Gastrocnemius medialis (tissue), 4 donors: ENCODE measurements around the gene EFCAB10. TPM values are rescaled to one million over a fixed set of nuclear protein-coding genes. Genes with fewer than 3 reads are reported as not detected.

ENCODE experiments used
- ATAC-seq, 2 donors: fragments of 150-250 bp; one replicate each; pipeline ENCODE4 v1.9.1; 2016
- DNase-seq, 2 donors: peaks; one replicate each; pipeline ENCODE4 v3.0.0-alpha.2; 2019
- H3K27ac ChIP-seq, 4 donors: fragments of 200-600 bp; sonication (generic); 1 replicate in 1 of 4; 2 replicates in 3 of 4; pipeline ENCODE4 v1.5.1; 2016 to 2018; ENCODE audit warnings: mild to moderate bottlenecking in 2 of 4, moderate library complexity in 1 of 4
- H3K27me3 ChIP-seq, 3 donors: fragments of 200-600 bp; sonication (generic) in 2 of 3; 1 replicate in 1 of 3; 2 replicates in 2 of 3; pipeline versions ENCODE4 v1.5.1 to v1.6.0; 2016 to 2019; ENCODE audit warnings: mild to moderate bottlenecking in 1 of 3, moderate library complexity in 1 of 3
- H3K36me3 ChIP-seq, 2 donors: fragments of 200-600 bp; sonication (generic) in 1 of 2; one replicate each; pipeline ENCODE4 v1.5.1; 2017 to 2018
- H3K4me1 ChIP-seq, 2 donors: fragments of 200-600 bp; sonication (generic) in 1 of 2; one replicate each; pipeline ENCODE4 v1.5.1; 2016 to 2017; ENCODE audit warnings: mild to moderate bottlenecking in 2 of 2
- H3K4me3 ChIP-seq, 4 donors: fragments of 200-600 bp; sonication (generic) in 3 of 4; 1 replicate in 1 of 4; 2 replicates in 3 of 4; pipeline ENCODE4 v1.5.1; 2016 to 2019; ENCODE audit warnings: mild to moderate bottlenecking in 2 of 4
- H3K9me3 ChIP-seq, 3 donors: fragments of 200-600 bp; sonication (generic) in 2 of 3; 1 replicate in 1 of 3; 2 replicates in 2 of 3; pipeline ENCODE4 v1.5.1; 2016 to 2019
- POLR2A ChIP-seq, 2 donors: fragments of 450-650 bp; IDR thresholded peaks; one replicate each; pipeline ENCODE4 v1.6.1; 2017; ENCODE audit warnings: antibody characterized with exemption in 2 of 2, mild to moderate bottlenecking in 2 of 2, moderate library complexity in 2 of 2
- in situ Hi-C, 4 donors: fragments of 200-750 bp; cut with MboI; loops; one replicate each; pipeline versions ENCODE4 v1.15.0 to v1.8.0; 2017; ENCODE audit warnings: low sequenced_read_pairs in 4 of 4
- intact Hi-C: fragments of 100-400 bp; cut with DNase I; formaldehyde crosslinking; loops from one replicate; pipeline ENCODE4 v1.15.1; 2023; ENCODE audit warnings: low total_unique reads
- total RNA-seq, 4 donors: library from RNA; depleted of rRNA; stranded (reverse); fragments of >200 nt; gene quantifications; one replicate each; pipeline versions ENCODE4 v1.1.0 to v1.2.3, GENCODE V29; 2016
- TF ChIP-seq, protein P1 (sequence below), 5 experiments: fragments of 450-650 bp in 3 of 5; fragments of 200-600 bp in 2 of 5; sonication (generic) in 2 of 5; IDR thresholded peaks in 4 of 5; conservative IDR thresholded peaks in 1 of 5; 1 replicate in 4 of 5; 2 replicates in 1 of 5; pipeline ENCODE4 v1.5.1; 2016 to 2019; ENCODE audit warnings: antibody characterized with exemption in 5 of 5, mild to moderate bottlenecking in 3 of 5, moderate library complexity in 3 of 5

Gene EFCAB10
- total RNA-seq, 4 donors from 2014 or later: not detected

DNA sequence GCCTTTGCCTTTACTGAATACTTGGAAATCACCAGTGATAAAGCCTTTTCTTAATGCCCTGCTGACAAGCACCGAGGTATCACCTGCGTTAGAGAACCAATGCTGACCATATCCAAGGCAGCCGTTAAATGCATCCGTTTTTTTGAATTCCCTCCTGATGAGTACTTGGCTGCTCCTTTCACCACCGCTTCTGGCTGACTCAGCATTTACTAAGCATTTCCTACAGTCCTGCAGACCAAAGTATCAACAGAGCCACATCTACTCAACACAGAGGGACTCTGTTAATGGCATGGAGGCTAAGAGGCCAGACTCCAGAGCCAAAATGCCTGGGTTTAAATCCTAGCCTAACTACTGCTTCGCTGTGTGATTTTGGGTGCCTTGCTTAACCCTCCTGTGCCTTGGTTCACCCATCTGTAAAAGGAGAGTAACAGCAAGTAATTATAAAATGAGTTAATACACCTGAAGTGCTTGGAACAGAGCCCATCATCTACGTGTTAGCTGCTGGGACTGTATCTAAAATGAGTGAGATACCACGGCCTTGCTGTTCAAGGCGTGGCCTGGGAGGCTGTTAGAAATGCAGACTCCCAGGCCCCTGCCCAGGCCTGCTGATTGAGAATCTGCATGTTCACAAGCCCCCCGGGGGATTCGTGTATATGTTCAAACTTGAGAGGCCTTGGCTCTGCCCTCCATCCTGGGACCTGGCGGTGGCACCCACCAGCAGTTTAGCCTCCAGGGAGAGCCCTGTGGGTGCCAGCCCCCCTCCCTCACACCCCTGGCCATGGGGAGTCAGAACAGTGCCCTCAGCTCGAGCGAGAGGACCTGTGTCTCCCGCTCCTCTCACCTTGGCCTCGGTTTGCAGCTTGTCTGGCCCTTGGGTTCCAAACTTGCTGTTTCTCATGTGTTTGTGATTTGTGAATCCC, 30.8 kb upstream of the EFCAB10 start:
- in situ Hi-C loops (no loop called here), intact Hi-C loops (no loop called here)
- Histone ChIP-seq H3K4me1 (no peaks in the 10 kb centered on the region), H3K9me3 (no peaks in the 10 kb centered on the region), H3K27me3 (no peaks in the 10 kb centered on the region), H3K36me3 (peaks cover 0 to 9% of the 10 kb centered on the region in 2 donors), H3K27ac (no peak overlapping the region), H3K4me3 (no peak overlapping the region)
- TF ChIP-seq POLR2A (IDR thresholded peaks at IDR 0.05): no peak
- TF ChIP-seq, protein P1, sequence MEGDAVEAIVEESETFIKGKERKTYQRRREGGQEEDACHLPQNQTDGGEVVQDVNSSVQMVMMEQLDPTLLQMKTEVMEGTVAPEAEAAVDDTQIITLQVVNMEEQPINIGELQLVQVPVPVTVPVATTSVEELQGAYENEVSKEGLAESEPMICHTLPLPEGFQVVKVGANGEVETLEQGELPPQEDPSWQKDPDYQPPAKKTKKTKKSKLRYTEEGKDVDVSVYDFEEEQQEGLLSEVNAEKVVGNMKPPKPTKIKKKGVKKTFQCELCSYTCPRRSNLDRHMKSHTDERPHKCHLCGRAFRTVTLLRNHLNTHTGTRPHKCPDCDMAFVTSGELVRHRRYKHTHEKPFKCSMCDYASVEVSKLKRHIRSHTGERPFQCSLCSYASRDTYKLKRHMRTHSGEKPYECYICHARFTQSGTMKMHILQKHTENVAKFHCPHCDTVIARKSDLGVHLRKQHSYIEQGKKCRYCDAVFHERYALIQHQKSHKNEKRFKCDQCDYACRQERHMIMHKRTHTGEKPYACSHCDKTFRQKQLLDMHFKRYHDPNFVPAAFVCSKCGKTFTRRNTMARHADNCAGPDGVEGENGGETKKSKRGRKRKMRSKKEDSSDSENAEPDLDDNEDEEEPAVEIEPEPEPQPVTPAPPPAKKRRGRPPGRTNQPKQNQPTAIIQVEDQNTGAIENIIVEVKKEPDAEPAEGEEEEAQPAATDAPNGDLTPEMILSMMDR (IDR thresholded peaks at IDR 0.05 in 4 of 5, conservative IDR thresholded peaks at IDR 0.05 in 1 of 5): no peak
- no peak for DNase-seq
- ATAC-seq: no peak

DNA sequence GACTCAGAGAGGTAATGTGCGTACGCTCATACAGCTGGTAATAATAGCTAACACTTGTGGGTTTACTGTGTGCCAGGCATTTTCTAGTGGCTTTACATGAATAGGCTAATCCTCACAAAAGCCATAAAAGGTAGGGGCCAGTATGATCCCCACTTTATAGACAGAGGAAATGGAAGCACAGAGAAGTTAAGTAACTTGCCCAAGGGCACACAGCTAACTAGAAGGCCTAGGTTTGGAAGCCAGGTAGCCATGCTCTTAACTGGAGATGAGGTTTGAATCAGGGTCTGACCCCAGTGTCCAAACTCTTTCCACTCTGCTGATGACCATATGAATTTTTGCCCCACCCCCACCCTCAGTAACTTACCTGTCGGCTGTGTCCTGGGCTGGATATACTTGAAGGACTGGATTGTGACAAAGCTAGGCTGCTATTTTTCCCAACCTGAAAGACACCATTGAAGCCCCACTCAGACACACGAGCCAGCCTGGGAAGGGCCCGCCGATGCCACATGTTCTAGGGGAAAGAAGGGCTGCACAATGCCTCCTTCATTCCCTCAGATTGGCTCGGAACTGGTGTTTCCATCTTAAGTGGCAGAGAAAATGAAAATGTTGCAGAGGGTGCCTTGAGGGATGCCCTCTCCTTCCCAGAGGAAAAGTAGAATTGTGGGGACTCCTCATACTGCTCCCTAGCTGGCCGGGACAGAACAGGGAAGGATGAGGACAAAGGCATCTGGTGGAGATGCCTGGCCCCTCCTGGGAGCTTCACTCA, 29.1 kb upstream of the EFCAB10 start:
- no peaks in the 10 kb centered on the region for H3K27me3 ChIP-seq
- ATAC-seq: no peak

DNA sequence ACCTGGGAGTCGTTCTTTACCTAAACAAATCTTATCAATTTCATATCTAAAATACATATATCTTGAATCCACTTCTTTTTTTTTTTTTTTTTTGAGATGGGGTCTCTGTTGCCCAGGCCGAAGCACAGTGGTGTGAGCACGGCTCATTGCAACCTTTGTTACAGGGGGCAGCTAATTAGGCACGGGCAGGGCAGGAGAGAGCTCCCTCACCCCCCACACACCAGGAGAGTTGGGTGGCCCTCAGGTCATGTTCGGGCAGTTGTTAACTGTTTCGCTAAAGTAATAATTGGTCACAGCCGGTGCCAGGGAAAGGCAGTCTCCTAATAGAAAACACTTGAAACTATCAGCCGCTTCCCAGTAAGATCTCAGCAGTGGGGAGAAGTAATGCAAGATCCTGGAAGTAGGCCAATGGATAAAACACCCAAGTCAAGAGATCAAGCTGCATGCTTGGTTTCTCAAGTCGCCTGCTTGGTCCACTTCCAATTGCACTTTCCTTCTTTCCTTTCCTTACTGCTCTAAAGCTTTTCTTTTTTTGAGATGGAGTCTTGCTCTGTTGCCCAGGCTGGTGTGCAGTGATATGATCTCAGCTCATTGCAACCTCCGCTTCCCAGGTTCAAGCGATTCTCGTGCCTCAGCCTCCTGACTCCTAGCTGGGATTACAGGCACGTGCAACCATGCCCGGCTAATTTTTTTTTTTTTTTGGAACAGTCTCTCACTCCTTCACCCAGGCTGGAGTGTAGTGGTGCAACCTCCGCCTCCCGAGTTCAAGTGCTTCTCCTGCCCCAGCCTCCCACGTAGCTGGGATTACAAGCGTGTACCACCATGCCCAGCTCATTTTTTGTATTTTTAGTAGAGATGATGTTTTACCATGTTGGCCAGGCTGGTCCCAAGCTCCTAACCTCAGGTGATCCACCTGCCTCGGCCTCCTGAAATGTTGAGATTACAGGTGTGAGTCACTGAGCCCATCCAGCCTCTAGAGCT, 21.3 kb upstream of the EFCAB10 start:
- Histone ChIP-seq H3K4me1 (no peaks in the 10 kb centered on the region), H3K27ac (no peak overlapping the region), H3K9me3 (no peaks in the 10 kb centered on the region), H3K36me3 (no peaks in the 10 kb centered on the region), H3K27me3 (no peaks in the 10 kb centered on the region), H3K4me3 (no peak overlapping the region)
- TF ChIP-seq, protein P1 (IDR thresholded peaks at IDR 0.05 in 4 of 5, conservative IDR thresholded peaks at IDR 0.05 in 1 of 5): no peak
- TF ChIP-seq POLR2A (IDR thresholded peaks at IDR 0.05): no peak
- in situ Hi-C loops (no loop called here), intact Hi-C loops (no loop called here)
- DNase-seq (no peak), ATAC-seq (no peak)

More for the DNA sequence above, 29.1 kb upstream of the EFCAB10 start:
- in situ Hi-C loops: no loop called here
- H3K27ac ChIP-seq: no peak overlapping the region
- H3K36me3 ChIP-seq: peaks cover 0 to 9% of the 10 kb centered on the region in 2 donors
- no peaks in the 10 kb centered on the region for H3K9me3 ChIP-seq
- intact Hi-C loops: no loop called here
- TF ChIP-seq, protein P1 (IDR thresholded peaks at IDR 0.05 in 4 of 5, conservative IDR thresholded peaks at IDR 0.05 in 1 of 5): no peak
- no peak for TF ChIP-seq POLR2A (IDR thresholded peaks at IDR 0.05)
- no peak overlapping the region for H3K4me3 ChIP-seq
- H3K4me1 ChIP-seq: no peaks in the 10 kb centered on the region
- DNase-seq: no peak

DNA sequence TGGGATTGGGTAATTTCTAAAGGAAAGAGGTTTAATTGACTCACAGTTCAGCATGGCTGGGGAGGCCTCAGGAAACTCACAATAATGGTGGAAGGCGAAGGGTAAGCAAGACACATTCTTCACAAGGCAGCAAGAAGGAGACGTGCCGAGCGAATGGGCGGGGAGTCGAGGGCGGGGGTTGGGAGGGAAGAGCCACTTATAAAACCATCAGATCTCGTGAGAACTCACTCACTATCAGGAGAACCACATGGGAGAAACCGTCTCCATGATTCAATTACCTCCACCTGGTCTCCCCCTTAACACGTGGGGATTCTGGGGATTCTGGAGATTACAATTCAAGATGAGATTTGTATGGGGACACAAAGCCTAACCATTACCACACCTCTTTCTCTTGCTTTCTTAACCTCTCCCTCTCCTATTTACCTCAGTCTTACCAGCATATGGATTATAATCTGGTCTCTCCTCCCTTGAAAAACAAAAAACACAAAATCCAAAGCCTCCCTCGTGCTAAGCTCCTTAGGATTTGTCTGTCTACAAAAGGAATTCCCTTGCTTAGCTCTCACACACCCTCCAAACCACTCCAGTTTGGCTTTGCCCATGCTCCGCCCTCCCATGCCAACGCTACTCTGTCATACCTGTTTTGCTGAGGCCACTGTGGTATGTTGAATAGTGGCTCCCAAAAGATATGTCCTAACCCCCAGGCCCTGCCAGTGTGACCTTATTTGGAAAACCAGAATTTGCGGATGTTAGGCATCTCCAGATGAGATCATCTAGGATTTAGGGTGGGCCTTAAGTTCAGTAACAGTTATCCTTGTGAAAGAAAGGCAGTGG, 19.6 kb upstream of the EFCAB10 start:
- in situ Hi-C loops (no loop called here), intact Hi-C loops (no loop called here)
- no peaks in the 10 kb centered on the region for H3K36me3 ChIP-seq
- no peak for TF ChIP-seq POLR2A (IDR thresholded peaks at IDR 0.05)
- TF ChIP-seq, protein P1 (IDR thresholded peaks at IDR 0.05 in 4 of 5, conservative IDR thresholded peaks at IDR 0.05 in 1 of 5): no peak
- no peaks in the 10 kb centered on the region for H3K9me3 ChIP-seq
- DNase-seq: no peak
- no peaks in the 10 kb centered on the region for H3K4me1 ChIP-seq
- no peak overlapping the region for H3K27ac ChIP-seq
- ATAC-seq: no peak
- H3K4me3 ChIP-seq: no peak overlapping the region
- H3K27me3 ChIP-seq: no peaks in the 10 kb centered on the region
